Karpas-422 (cell line): Measurements from ENCODE around the gene TMEM52. TPM values are rescaled to one million over a fixed set of nuclear protein-coding genes. Genes with fewer than 3 reads are reported as not detected.

Source experiments
- DNase-seq: peaks from one replicate; pipeline ENCODE4 v3.0.0-alpha.2; 2015
- H2AFZ ChIP-seq: fragments of 200-600 bp; sonication (generic); 2 replicates; pipeline ENCODE4 v1.6.1; 2014; ENCODE audit warnings: antibody characterized with exemption, low read length, mixed read lengths
- H3K27ac ChIP-seq: fragments of 200-600 bp; sonication (generic); 2 replicates; pipeline ENCODE4 v1.5.1; 2014; ENCODE audit warnings: mild to moderate bottlenecking, low read length, moderate library complexity
- H3K27me3 ChIP-seq: fragments of 200-600 bp; sonication (generic); 2 replicates; pipeline ENCODE4 v1.6.1; 2014; ENCODE audit warnings: low read length, mixed read lengths
- H3K36me3 ChIP-seq: fragments of 200-600 bp; sonication (generic); 2 replicates; pipeline ENCODE4 v1.6.1; 2014; ENCODE audit warnings: low read length, mixed read lengths; ENCODE audit not compliant: insufficient read depth
- H3K4me1 ChIP-seq: fragments of 200-600 bp; sonication (generic); 2 replicates; pipeline ENCODE4 v1.6.1; 2014; ENCODE audit warnings: mild to moderate bottlenecking, low read length, mixed read lengths
- H3K4me2 ChIP-seq: fragments of 200-600 bp; sonication (generic); 2 replicates; pipeline ENCODE4 v1.6.1; 2014; ENCODE audit warnings: low read length, low read depth, mild to moderate bottlenecking; ENCODE audit not compliant: poor library complexity, severe bottlenecking
- H3K4me3 ChIP-seq: fragments of 200-600 bp; sonication (generic); 2 replicates; pipeline ENCODE4 v1.5.1; 2014; ENCODE audit warnings: mild to moderate bottlenecking, antibody characterized with exemption, low read length, mixed read lengths
- H3K79me2 ChIP-seq: fragments of 200-600 bp; sonication (generic); 2 replicates; pipeline ENCODE4 v1.6.1; 2014; ENCODE audit warnings: mild to moderate bottlenecking, low read length, mixed read lengths
- H3K9ac ChIP-seq: fragments of 200-600 bp; sonication (generic); 2 replicates; pipeline ENCODE4 v1.6.0; 2014; ENCODE audit warnings: low read length
- H3K9me2 ChIP-seq: fragments of 200-600 bp; sonication (generic), shearing (Covaris generic); replicated peaks from 2 replicates; pipeline ENCODE4 v1.6.0; 2014; ENCODE audit warnings: mild to moderate bottlenecking, low read length, moderate library complexity; ENCODE audit not compliant: insufficient read depth
- H3K9me3 ChIP-seq: fragments of 300-700, 200-600 bp; sonication (generic); 2 replicates; pipeline ENCODE4 v1.6.1; 2014; ENCODE audit warnings: low read length, mixed read lengths
- H4K20me1 ChIP-seq: fragments of 200-600 bp; sonication (generic); 2 replicates; pipeline ENCODE4 v1.6.1; 2014; ENCODE audit warnings: mild to moderate bottlenecking, antibody characterized with exemption, low read length, low read depth; ENCODE audit not compliant: insufficient read depth
- total RNA-seq: library from RNA; depleted of rRNA; stranded (reverse); fragments of >200 nt; shearing (Covaris generic); gene quantifications from 2 replicates; pipeline ENCODE4 v1.2.3, GENCODE V29; 2014; ENCODE audit warnings: low replicate concordance

Gene TMEM52
- total RNA-seq, 1 experiment from 2014 or later = not detected

GRCh38 chr1:1955621-1956094 lies 36.6 kb upstream of the TMEM52 start:
- H3K27me3 ChIP-seq = no peaks in the 10 kb centered on the region
- no peak overlapping the region for H3K9ac ChIP-seq
- H3K27ac ChIP-seq = no peak overlapping the region
- peaks cover 4% of the 10 kb centered on the region; the same call in 1 of the 2 replicates for H3K4me1 ChIP-seq
- no peaks in the 10 kb centered on the region for H3K79me2 ChIP-seq
- no peaks in the 10 kb centered on the region for H3K9me2 ChIP-seq
- H3K36me3 ChIP-seq = no peaks in the 10 kb centered on the region
- H3K4me3 ChIP-seq = no peak overlapping the region
- H2AFZ ChIP-seq = no peak overlapping the region
- no peaks in the 10 kb centered on the region for H4K20me1 ChIP-seq
- no peaks in the 10 kb centered on the region for H3K9me3 ChIP-seq
- H3K4me2 ChIP-seq = no peak overlapping the region
- DNase-seq = no peak

GRCh38 chr1:1954831-1955441 lies 35.9 kb upstream of the TMEM52 start:
- Histone ChIP-seq H3K27me3 (no peaks in the 10 kb centered on the region), H3K27ac (no peak overlapping the region), H3K4me2 (no peak overlapping the region), H3K4me3 (no peak overlapping the region), H3K9me3 (no peaks in the 10 kb centered on the region), H3K79me2 (no peaks in the 10 kb centered on the region), H4K20me1 (no peaks in the 10 kb centered on the region), H3K4me1 (peaks cover 3% of the 10 kb centered on the region; the same call in 1 of the 2 replicates), H3K36me3 (no peaks in the 10 kb centered on the region), H2AFZ (no peak overlapping the region), H3K9me2 (no peaks in the 10 kb centered on the region), H3K9ac (no peak overlapping the region)
- no peak for DNase-seq

- Histone ChIP-seq H3K36me3 (no peaks in the 10 kb centered on the region), H2AFZ (no peak overlapping the region), H3K79me2 (no peaks in the 10 kb centered on the region), H3K9ac (no peak overlapping the region), H4K20me1 (no peaks in the 10 kb centered on the region), H3K27ac (no peak overlapping the region), H3K9me2 (no peaks in the 10 kb centered on the region), H3K9me3 (no peaks in the 10 kb centered on the region), H3K4me2 (no peak overlapping the region), H3K4me1 (no peaks in the 10 kb centered on the region), H3K27me3 (no peaks in the 10 kb centered on the region), H3K4me3 (no peak overlapping the region)
- no peak for DNase-seq
These were observed 34.9 kb upstream of the TMEM52 start for GRCh38 chr1:1954015-1954414.

- no peak overlapping the region for H2AFZ ChIP-seq
- no peak overlapping the region for H3K4me3 ChIP-seq
- no peak overlapping the region for H3K27ac ChIP-seq
- H3K36me3 ChIP-seq = no peaks in the 10 kb centered on the region
- H3K4me1 ChIP-seq = no peaks in the 10 kb centered on the region
- H3K79me2 ChIP-seq = no peaks in the 10 kb centered on the region
- no peaks in the 10 kb centered on the region for H3K9me2 ChIP-seq
- no peak for DNase-seq
- no peaks in the 10 kb centered on the region for H3K27me3 ChIP-seq
- no peaks in the 10 kb centered on the region for H4K20me1 ChIP-seq
- no peaks in the 10 kb centered on the region for H3K9me3 ChIP-seq
- no peak overlapping the region for H3K9ac ChIP-seq
- H3K4me2 ChIP-seq = no peak overlapping the region
These were observed 31.9 kb upstream of the TMEM52 start for GRCh38 chr1:1950940-1951339.

- no peak for DNase-seq
- H3K9ac ChIP-seq = no peak overlapping the region
- no peak overlapping the region for H3K4me3 ChIP-seq
- H3K36me3 ChIP-seq = no peaks in the 10 kb centered on the region
- H3K4me1 ChIP-seq = no peaks in the 10 kb centered on the region
- H4K20me1 ChIP-seq = no peaks in the 10 kb centered on the region
- no peaks in the 10 kb centered on the region for H3K27me3 ChIP-seq
- no peak overlapping the region for H2AFZ ChIP-seq
- no peaks in the 10 kb centered on the region for H3K9me3 ChIP-seq
- no peaks in the 10 kb centered on the region for H3K79me2 ChIP-seq
- no peak overlapping the region for H3K27ac ChIP-seq
- H3K9me2 ChIP-seq = no peaks in the 10 kb centered on the region
- no peak overlapping the region for H3K4me2 ChIP-seq
These were observed 29.7 kb upstream of the TMEM52 start for GRCh38 chr1:1948783-1949182.

GRCh38 chr1:1947493-1947892 lies 28.4 kb upstream of the TMEM52 start:
- no peak overlapping the region for H3K9ac ChIP-seq
- no peaks in the 10 kb centered on the region for H3K9me2 ChIP-seq
- H3K4me2 ChIP-seq = no peak overlapping the region
- peaks cover 10% of the 10 kb centered on the region for H3K4me1 ChIP-seq
- no peak overlapping the region for H2AFZ ChIP-seq
- no peak overlapping the region for H3K4me3 ChIP-seq
- H3K9me3 ChIP-seq = no peaks in the 10 kb centered on the region
- DNase-seq = no peak
- no peaks in the 10 kb centered on the region for H3K79me2 ChIP-seq
- H3K36me3 ChIP-seq = no peaks in the 10 kb centered on the region
- no peaks in the 10 kb centered on the region for H3K27me3 ChIP-seq
- H3K27ac ChIP-seq = no peak overlapping the region
- no peaks in the 10 kb centered on the region for H4K20me1 ChIP-seq

GRCh38 chr1:1946540-1946939 lies 27.5 kb upstream of the TMEM52 start:
- H4K20me1 ChIP-seq = no peaks in the 10 kb centered on the region
- H3K9me2 ChIP-seq = no peaks in the 10 kb centered on the region
- peaks cover 15% of the 10 kb centered on the region for H3K4me1 ChIP-seq
- no peaks in the 10 kb centered on the region for H3K36me3 ChIP-seq
- no peaks in the 10 kb centered on the region for H3K79me2 ChIP-seq
- DNase-seq = no peak
- H3K9ac ChIP-seq = no peak overlapping the region
- H3K27ac ChIP-seq = no peak overlapping the region
- H3K4me3 ChIP-seq = no peak overlapping the region
- no peak overlapping the region for H3K4me2 ChIP-seq
- H2AFZ ChIP-seq = no peak overlapping the region
- no peaks in the 10 kb centered on the region for H3K27me3 ChIP-seq
- no peaks in the 10 kb centered on the region for H3K9me3 ChIP-seq

- no peak overlapping the region for H3K4me2 ChIP-seq
- no peak overlapping the region for H3K4me3 ChIP-seq
- no peaks in the 10 kb centered on the region for H4K20me1 ChIP-seq
- no peak overlapping the region for H3K9ac ChIP-seq
- no peaks in the 10 kb centered on the region for H3K9me3 ChIP-seq
- H2AFZ ChIP-seq = no peak overlapping the region
- no peak overlapping the region for H3K27ac ChIP-seq
- no peaks in the 10 kb centered on the region for H3K27me3 ChIP-seq
- H3K79me2 ChIP-seq = no peaks in the 10 kb centered on the region
- DNase-seq = no peak
- no peaks in the 10 kb centered on the region for H3K36me3 ChIP-seq
- H3K9me2 ChIP-seq = no peaks in the 10 kb centered on the region
- H3K4me1 ChIP-seq = peaks cover 15% of the 10 kb centered on the region
These were observed 26.8 kb upstream of the TMEM52 start for GRCh38 chr1:1945782-1946393.
